Measurements from ENCODE around the gene ZNF451.

DNA sequence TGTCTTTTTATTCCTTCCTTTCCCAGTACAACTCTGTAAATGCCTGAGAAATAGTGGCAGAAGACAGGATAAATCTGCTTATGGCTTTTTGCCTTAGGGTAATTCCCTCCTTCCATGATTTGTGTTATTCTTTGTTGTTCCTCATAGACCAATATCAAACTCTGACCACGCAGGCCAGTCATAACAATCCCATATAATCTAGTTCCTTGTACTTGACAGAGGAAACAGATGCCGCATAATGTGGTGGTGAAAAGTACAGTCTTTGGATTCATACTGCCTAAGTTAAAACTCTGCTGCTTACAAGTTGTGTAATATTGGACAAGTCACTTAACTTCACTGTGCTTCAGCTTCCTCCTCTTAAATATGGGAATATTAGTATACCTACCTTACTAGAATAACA lies 74.0 kb downstream of the ZNF451 start:
- TF ChIP-seq, protein P1, sequence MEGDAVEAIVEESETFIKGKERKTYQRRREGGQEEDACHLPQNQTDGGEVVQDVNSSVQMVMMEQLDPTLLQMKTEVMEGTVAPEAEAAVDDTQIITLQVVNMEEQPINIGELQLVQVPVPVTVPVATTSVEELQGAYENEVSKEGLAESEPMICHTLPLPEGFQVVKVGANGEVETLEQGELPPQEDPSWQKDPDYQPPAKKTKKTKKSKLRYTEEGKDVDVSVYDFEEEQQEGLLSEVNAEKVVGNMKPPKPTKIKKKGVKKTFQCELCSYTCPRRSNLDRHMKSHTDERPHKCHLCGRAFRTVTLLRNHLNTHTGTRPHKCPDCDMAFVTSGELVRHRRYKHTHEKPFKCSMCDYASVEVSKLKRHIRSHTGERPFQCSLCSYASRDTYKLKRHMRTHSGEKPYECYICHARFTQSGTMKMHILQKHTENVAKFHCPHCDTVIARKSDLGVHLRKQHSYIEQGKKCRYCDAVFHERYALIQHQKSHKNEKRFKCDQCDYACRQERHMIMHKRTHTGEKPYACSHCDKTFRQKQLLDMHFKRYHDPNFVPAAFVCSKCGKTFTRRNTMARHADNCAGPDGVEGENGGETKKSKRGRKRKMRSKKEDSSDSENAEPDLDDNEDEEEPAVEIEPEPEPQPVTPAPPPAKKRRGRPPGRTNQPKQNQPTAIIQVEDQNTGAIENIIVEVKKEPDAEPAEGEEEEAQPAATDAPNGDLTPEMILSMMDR (IDR thresholded peaks at IDR 0.05; ENCODE audit: extremely low read depth in 1 of 2, insufficient read depth in 1 of 2, low read depth in 1 of 2, low read length in 2 of 2), result no peak
- TF ChIP-seq EZH2 (IDR thresholded peaks at IDR 0.05; ENCODE audit: borderline replicate concordance, low read depth, low read length, severe bottlenecking) (no peak), POLR2A (IDR thresholded peaks at IDR 0.05; ENCODE audit: low read depth, low read length) (no peak), POLR2AphosphoS5 (IDR thresholded peaks at IDR 0.05; ENCODE audit: insufficient read depth, low read depth, low read length) (no peak), FOS (IDR thresholded peaks at IDR 0.05; ENCODE audit: borderline replicate concordance, insufficient read depth, low read length) (no peak)
